SK-N-MC (cell line): Measurements from ENCODE around the gene STXBP3.

Experiments used
- EZH2 ChIP-seq: fragments of 200-600 bp; sonication (generic); IDR thresholded peaks from one replicate; pipeline ENCODE4 v1.6.1; 2017; ENCODE audit warnings: antibody characterized with exemption
- FOXP2 ChIP-seq: optimal IDR thresholded peaks from 2 replicates; pipeline ENCODE3; 2011; ENCODE audit warnings: mild to moderate bottlenecking, moderate library complexity; ENCODE audit not compliant: insufficient read depth; ENCODE audit errors: extremely low read length, control extremely low read depth
- POLR2AphosphoS5 ChIP-seq: IDR thresholded peaks from 2 replicates; pipeline ENCODE4 v1.6.1; 2012; ENCODE audit warnings: mild to moderate bottlenecking, low read depth, low read length, borderline replicate concordance

DNA sequence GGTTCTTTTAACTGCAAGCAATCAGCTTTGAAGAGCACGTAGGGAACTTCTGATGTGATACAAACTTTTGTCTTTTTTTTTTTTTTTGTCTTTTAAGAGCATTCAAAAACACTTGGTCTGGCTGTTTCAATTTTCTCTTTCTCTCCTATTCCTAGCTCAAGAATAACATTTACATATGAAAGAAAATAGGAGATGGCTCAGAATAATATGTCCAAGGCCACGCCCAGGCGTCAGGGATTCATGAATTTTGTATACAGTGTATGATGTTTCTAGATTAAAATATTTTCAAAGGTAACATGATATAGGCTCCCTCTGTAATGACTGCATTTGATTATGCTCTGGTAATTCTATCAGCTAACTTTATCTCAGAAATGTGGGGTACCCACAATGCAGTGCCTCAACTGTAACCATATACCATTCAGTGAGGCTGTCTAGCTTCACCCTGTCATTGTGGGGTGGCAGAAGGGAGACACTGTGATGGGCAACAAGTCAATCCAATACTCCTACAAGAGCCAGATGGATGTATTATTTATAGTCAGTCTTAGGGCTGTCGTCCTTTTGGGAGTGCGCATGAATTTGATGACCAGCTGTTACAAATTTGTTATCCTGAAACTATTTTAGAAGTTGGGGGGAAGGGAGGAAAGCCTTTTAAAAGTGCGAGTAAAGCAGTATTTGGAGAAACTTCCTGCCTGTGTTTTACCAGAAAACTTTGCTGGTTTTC lies 111.9 kb downstream of the STXBP3 start:
- no peak for TF ChIP-seq EZH2
- no peak for TF ChIP-seq POLR2AphosphoS5
- TF ChIP-seq FOXP2: no peak
